NCI-H2196 (cell line): ENCODE measurements around the gene FRY.

Experiments used
- DNase-seq: peaks from one replicate; lab custom pipeline; 2025; ENCODE audit not compliant: unreplicated experiment; lab: John Stamatoyannopoulos, UW

FRY gene

GRCh38 chr13:32297206-32297605 lies 265.6 kb downstream of the FRY start:
- DNase-seq: no peak

DNA sequence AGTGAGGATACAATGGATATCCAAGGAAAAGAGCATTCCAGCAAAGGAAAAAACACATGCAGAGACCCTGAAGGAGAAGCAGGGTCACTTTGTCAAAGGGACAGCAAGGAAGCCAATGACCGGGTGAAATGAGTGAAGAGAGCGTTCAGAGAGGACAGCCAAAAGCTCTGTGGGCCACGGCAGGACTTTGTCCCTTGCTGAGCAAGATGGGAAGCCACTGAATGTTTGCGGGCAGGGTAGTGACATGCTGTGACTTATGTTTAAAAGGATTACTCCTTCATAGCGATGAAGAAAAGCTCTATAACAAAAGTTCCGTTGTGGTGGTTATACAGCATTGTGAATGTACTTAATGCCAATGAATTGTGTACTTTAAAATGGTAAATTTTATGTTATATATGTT lies 267.1 kb downstream of the FRY start:
- DNase-seq: no peak

- no peak for DNase-seq
Measured at GRCh38 chr13:32299893-32300292, 268.3 kb downstream of the FRY start.

- no peak for DNase-seq
Measured at GRCh38 chr13:32300406-32300805, 268.8 kb downstream of the FRY start.

DNA sequence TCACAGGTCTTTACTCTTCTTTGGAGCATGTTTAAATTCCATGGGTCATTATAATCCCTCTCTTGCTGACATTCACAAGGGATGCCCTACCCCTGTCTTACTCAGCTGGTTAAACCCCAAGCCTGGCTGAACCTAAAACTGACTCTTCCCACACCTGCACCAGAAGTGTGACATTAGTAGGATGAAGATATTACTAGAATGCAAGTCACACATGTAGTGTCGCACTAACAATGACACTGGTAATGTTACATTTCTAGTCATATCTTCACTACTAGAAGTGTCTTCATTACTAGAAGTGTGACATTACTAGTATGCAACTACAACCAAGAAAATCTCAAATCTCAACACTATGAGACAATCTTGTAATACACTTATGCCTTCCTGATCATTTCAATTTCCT lies 269.3 kb downstream of the FRY start:
- DNase-seq: no peak

DNA sequence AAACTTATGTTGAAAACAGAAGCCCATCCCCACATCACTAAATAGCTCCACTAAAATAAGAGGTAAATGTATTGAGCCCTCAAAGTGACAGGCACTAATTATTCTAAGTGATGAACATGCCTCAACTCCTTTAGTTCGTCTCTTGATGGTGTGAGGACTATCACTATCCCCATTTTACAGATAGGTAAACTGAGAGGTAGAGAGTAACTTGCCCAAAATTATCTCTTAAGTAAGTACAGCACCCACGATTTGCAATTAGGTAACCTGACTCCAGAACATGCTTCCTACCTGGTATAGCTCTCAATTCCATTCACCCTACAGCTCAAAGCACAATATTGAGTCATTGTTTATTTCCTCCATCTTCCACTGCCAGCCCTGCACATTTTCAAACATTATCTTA lies 270.9 kb downstream of the FRY start:
- no peak for DNase-seq

DNA sequence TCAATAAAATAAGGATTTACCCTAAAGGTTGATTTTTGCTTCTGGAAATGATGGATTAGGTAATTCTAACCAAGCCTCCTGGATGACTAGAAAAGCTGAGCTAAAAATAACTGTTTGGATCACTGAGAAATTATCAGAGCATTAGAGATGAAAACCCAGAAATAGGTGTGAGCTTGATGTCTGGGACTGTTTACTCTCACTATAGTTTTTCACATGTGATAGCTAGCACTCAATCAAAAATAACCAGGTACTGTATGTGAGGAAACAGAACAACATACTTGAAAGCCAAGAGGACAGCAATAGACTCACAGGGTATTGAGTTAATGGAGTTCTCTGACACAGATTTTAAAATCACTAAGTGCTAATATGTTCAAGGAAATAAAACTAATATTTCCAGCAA lies 274.1 kb downstream of the FRY start:
- no peak for DNase-seq

DNA sequence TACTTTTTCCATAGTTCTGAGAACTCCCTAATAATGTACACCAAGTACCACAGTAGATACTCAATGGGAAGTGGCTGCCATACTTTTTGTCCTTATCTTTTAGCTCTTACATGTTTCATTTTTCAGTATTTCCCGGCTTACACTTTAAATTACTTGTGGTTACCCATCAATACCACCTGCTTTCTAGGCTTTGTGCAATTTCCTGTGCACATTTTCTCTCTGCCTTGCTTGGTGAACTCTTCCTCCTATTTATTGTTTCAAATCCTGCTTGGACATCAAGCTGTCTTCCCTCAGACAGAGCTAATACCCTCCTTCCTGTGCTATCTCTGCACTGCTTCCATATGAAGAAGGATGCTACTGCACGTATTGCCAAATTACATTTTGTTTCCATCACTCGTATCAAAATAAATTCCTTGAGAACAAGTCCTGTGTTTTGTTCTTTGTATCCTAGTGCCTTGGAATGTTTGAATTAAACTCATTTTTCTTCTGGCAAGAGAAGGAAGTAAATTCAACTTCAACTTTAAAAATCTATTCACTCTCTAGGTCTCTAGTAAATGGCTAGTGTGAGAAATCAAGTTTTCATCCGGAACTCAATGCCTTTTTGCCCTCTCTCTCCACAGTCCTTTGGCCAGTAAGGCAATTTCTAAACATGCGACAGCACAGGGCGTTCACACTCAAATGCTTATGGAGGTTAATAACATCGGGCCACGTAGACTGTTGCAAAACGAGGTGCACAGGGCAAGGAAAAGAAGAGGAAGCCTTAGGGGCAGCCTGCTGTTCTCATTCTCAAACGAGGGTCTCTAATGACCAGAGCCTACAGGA lies 277.9 kb downstream of the FRY start:
- DNase-seq: no peak

GRCh38 chr13:32310134-32310706 lies 278.6 kb downstream of the FRY start:
- no peak for DNase-seq

- no peak for DNase-seq
Measured at GRCh38 chr13:32311188-32311897, 279.8 kb downstream of the FRY start.

DNA sequence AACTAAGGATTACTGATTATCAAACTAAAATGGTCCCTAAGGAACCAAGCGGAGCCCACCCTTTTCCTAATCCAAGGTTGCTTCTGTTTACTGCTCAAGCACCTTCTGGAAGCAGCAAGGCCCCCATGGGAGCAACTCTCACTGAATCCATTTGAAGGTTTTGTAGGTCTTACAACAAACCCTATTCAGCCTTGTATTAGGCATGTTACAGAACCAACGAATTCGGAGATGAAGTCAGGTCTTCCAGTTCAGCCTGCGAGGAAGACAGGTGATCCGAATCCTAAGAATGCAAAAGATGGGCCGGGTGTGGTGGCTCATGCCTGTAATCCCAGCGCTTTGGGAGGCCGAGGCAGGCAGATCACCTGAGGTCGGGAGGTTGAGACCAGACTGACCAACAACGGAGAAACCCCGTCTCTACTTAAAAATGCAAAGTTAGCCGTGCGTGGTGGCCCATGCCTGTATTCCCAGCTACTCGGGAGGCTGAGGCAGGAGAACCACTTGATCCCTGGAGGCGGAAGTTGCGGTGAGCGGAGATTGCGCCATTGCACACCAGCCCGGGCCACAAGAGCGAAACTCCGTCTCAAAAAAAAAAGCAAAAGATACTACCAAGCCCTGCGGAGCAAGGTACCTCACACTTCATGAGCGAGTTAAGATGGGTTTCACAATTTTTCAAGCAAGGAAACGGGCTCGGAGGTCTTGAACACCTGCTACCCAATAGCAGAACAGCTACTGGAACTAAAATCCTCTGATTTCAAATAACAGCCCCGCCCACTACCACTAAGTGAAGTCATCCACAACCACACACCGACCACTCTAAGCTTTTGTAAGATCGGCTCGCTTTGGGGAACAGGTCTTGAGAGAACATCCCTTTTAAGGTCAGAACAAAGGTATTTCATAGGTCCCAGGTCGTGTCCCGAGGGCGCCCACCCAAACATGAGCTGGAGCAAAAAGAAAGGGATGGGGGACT lies 283.0 kb downstream of the FRY start:
- DNase-seq: peak; percentile 2

DNA sequence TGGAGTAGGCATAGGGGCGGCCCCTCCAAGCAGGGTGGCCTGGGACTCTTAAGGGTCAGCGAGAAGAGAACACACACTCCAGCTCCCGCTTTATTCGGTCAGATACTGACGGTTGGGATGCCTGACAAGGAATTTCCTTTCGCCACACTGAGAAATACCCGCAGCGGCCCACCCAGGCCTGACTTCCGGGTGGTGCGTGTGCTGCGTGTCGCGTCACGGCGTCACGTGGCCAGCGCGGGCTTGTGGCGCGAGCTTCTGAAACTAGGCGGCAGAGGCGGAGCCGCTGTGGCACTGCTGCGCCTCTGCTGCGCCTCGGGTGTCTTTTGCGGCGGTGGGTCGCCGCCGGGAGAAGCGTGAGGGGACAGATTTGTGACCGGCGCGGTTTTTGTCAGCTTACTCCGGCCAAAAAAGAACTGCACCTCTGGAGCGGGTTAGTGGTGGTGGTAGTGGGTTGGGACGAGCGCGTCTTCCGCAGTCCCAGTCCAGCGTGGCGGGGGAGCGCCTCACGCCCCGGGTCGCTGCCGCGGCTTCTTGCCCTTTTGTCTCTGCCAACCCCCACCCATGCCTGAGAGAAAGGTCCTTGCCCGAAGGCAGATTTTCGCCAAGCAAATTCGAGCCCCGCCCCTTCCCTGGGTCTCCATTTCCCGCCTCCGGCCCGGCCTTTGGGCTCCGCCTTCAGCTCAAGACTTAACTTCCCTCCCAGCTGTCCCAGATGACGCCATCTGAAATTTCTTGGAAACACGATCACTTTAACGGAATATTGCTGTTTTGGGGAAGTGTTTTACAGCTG lies 283.9 kb downstream of the FRY start, which contains the start of the genes BRCA2 and ZAR1L:
Gene BRCA2 (plus strand): TSS at position 271 of the 790 bp plus-strand sequence. CDS start 953 bp downstream, outside the sequence.
Gene ZAR1L (minus strand): TSS at position 126 of the 790 bp plus-strand sequence. CDS start 3,438 bp downstream, outside the sequence.
- DNase-seq: peak; percentile 68

GRCh38 chr13:32316028-32316339 lies 284.4 kb downstream of the FRY start:
- DNase-seq: no peak

- no peak for DNase-seq
Measured at GRCh38 chr13:32316501-32316900, 284.9 kb downstream of the FRY start.

DNA sequence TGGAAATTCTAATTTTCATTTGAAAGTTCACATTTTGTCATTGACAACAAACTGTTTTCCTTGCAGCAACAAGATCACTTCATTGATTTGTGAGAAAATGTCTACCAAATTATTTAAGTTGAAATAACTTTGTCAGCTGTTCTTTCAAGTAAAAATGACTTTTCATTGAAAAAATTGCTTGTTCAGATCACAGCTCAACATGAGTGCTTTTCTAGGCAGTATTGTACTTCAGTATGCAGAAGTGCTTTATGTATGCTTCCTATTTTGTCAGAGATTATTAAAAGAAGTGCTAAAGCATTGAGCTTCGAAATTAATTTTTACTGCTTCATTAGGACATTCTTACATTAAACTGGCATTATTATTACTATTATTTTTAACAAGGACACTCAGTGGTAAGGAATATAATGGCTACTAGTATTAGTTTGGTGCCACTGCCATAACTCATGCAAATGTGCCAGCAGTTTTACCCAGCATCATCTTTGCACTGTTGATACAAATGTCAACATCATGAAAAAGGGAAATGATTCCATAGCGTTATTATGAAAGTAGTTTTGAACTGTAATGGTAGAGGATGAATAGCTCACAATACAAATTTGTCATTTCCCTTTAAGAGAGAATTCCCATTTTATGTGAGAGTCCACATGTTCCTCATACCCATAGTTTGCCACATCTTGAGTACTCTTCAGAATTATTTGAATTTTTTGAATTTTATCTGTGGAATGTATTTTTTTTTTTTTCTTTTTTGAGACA lies 286.3 kb downstream of the FRY start:
- no peak for DNase-seq

DNA sequence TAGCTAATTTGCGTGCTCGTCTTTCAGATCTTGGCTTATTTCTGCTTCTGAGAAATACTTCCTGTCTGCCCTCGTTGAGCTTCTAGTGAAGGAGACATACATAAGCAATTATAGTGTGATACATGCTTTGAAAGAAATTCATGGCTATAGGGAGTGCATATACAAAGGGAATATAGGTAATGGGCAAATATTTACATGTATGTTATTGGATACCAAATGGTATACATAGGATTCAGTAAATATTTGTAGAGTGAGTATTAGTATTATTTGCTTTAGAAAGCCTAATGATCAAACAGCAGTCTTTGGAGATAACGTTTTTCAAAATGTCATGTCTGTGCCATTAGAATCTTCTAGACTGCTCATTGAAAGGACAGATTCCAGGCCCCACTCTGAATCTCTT lies 289.0 kb downstream of the FRY start:
- DNase-seq: no peak

GRCh38 chr13:32323912-32324311 lies 292.3 kb downstream of the FRY start:
- DNase-seq: no peak

- no peak for DNase-seq
Measured at GRCh38 chr13:32330441-32330840, 298.9 kb downstream of the FRY start.

- no peak for DNase-seq
Measured at GRCh38 chr13:32334671-32335070, 303.1 kb downstream of the FRY start.
